ENCODE measurements around the gene DGKD.

GRCh38 chr2:233338812-233339368 lies 15.4 kb upstream of the DGKD start:
- no peak for TF ChIP-seq CREB5 (CRISPR knock-in tag; IDR thresholded peaks at IDR 0.05; ENCODE audit: low read depth)
- TF ChIP-seq ZNF565 (CRISPR knock-in tag; conservative IDR thresholded peaks at IDR 0.05; ENCODE audit: low read depth): no peak
- no peak for TF ChIP-seq BACH2 (CRISPR knock-in tag; IDR thresholded peaks at IDR 0.05; ENCODE audit: borderline replicate concordance)

All from SK-N-SH treated with all-trans-retinoic acid at 6 μM for 48 hours (cell line).